Measurements from ENCODE around the gene ZC3H12A.

Gene ZC3H12A

GRCh38 chr1:37456614-37457013 lies 17.8 kb upstream of the ZC3H12A start:
- DNase-seq: no peak

GRCh38 chr1:37458551-37458950 lies 15.8 kb upstream of the ZC3H12A start:
- no peak for DNase-seq

- no peak for DNase-seq
Measured at GRCh38 chr1:37461698-37462436, 12.5 kb upstream of the ZC3H12A start.

- DNase-seq: no peak
Measured at GRCh38 chr1:37464443-37464842, 9.9 kb upstream of the ZC3H12A start.

- no peak for DNase-seq
Measured at GRCh38 chr1:37465593-37466517, 8.5 kb upstream of the ZC3H12A start.

GRCh38 chr1:37468037-37468436 lies 6.3 kb upstream of the ZC3H12A start:
- no peak for DNase-seq

- no peak for DNase-seq
Measured at GRCh38 chr1:37469386-37469785, 5.0 kb upstream of the ZC3H12A start.

- DNase-seq: no peak
Measured at GRCh38 chr1:37471345-37472231, 2.8 kb upstream of the ZC3H12A start.

- no peak for DNase-seq
Measured at GRCh38 chr1:37472281-37472680, 2.1 kb upstream of the ZC3H12A start.

- DNase-seq: no peak
Measured at GRCh38 chr1:37472994-37473393, 1.4 kb upstream of the ZC3H12A start.

GRCh38 chr1:37473431-37474045 lies 842 bp upstream of the ZC3H12A start:
- peak; percentile 34 for DNase-seq

GRCh38 chr1:37474697-37475379 lies 458 bp downstream of the ZC3H12A start:
- DNase-seq: peak; percentile 58

GRCh38 chr1:37475380-37476086 lies 1.2 kb downstream of the ZC3H12A start:
- no peak for DNase-seq

GRCh38 chr1:37476087-37476452 lies 1.7 kb downstream of the ZC3H12A start:
- no peak for DNase-seq

- peak; percentile 41 for DNase-seq
Measured at GRCh38 chr1:37476460-37477197, 2.2 kb downstream of the ZC3H12A start.

- DNase-seq: peak; percentile 86
Measured at GRCh38 chr1:37477198-37477931, 3.0 kb downstream of the ZC3H12A start.

- DNase-seq: peak; percentile 43
Measured at GRCh38 chr1:37477946-37478345, 3.6 kb downstream of the ZC3H12A start.

GRCh38 chr1:37478451-37478881 lies 4.1 kb downstream of the ZC3H12A start:
- DNase-seq: peak; percentile 67

- DNase-seq: peak; percentile 73
Measured at GRCh38 chr1:37478890-37479254, 4.5 kb downstream of the ZC3H12A start.

All from NK-92 treated with Interleukin-12 subunit alpha and Interleukin-12 subunit beta, amount 100 ng/mL, for 24 hours (cell line).